Ishikawa (cell line): Measurements from ENCODE around the gene TMEM52.

Experiments used
- CEBPB ChIP-seq: IDR thresholded peaks from 2 replicates; pipeline ENCODE4 v1.6.1; 2012
- CREB1 ChIP-seq: IDR thresholded peaks from 2 replicates; pipeline ENCODE4 v1.6.1; 2012; ENCODE audit warnings: low read depth
- EGR1 ChIP-seq: IDR thresholded peaks from 2 replicates; pipeline ENCODE4 v1.6.1; 2012
- EP300 ChIP-seq: IDR thresholded peaks from 2 replicates; pipeline ENCODE4 v1.6.1; 2012; ENCODE audit warnings: borderline replicate concordance
- FOXM1 ChIP-seq: IDR thresholded peaks from 2 replicates; pipeline ENCODE4 v1.6.1; 2012; ENCODE audit warnings: low read depth, borderline replicate concordance
- NFIC ChIP-seq: IDR thresholded peaks from 2 replicates; pipeline ENCODE4 v1.6.1; 2012
- RAD21 ChIP-seq: IDR thresholded peaks from 2 replicates; pipeline ENCODE4 v1.6.1; 2012; ENCODE audit warnings: low read depth
- TAF1 ChIP-seq: IDR thresholded peaks from 2 replicates; pipeline ENCODE4 v1.6.1; 2012; ENCODE audit warnings: low read depth, mild to moderate bottlenecking
- TCF12 ChIP-seq: IDR thresholded peaks from 2 replicates; pipeline ENCODE4 v1.6.1; 2012; ENCODE audit warnings: low read depth
- TEAD4 ChIP-seq: IDR thresholded peaks from 2 replicates; pipeline ENCODE4 v1.6.1; 2012
- YY1 ChIP-seq: IDR thresholded peaks from 2 replicates; pipeline ENCODE4 v1.6.1; 2012; ENCODE audit warnings: low read depth
- ZBTB7A ChIP-seq: IDR thresholded peaks from 2 replicates; pipeline ENCODE4 v1.6.1; 2012; ENCODE audit warnings: low read depth
- TF ChIP-seq, protein P1 (sequence below): IDR thresholded peaks from 2 replicates; pipeline ENCODE4 v1.6.1; 2012
- TF ChIP-seq, protein P2 (sequence below): IDR thresholded peaks from 2 replicates; pipeline ENCODE4 v1.6.1; 2012; ENCODE audit warnings: low read depth, mild to moderate bottlenecking
- TF ChIP-seq, protein P3 (sequence below): IDR thresholded peaks from 2 replicates; pipeline ENCODE4 v1.6.1; 2012

The TMEM52 gene

DNA sequence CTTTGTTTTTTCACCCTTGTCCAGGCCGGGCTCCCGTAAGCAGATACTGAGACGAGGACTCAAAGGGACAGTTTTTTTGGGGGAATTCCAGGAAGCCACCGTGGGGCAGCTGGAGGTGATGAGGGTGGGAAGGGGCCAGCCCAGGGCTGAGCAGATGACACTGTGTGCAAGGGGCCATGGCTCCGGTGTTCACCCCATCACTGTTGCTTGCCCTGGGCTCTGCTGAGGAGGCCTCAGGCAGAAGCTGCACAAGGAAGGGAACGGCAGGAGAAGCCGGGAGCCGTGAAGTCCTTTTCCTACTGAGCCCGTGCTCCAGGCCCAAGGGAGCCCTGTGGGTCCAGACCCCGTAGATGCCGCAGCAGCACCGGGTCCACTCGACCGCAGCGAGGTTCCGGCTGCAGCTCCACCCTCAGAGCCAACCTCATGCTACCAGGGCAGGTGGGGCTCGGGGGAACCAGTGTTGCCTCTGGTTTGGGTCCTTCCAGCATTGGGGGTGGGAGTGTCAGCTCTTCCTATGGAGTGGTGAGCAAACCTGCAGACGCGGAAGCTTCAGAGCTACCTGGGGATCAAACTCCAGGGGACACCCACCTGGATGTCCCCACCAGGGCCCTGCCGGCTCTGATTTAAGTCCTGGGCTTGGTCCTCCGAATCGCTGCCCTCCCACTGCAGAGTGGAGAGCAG is 8.3 kb downstream of the TMEM52 start:
- no peak for TF ChIP-seq EP300
- no peak for TF ChIP-seq TCF12
- no peak for TF ChIP-seq EGR1
- TF ChIP-seq CREB1, result no peak
- TF ChIP-seq, protein P1, sequence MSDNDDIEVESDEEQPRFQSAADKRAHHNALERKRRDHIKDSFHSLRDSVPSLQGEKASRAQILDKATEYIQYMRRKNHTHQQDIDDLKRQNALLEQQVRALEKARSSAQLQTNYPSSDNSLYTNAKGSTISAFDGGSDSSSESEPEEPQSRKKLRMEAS, result no peak
- TF ChIP-seq NFIC, result no peak
- no peak for TF ChIP-seq YY1
- no peak for TF ChIP-seq TAF1
- no peak for TF ChIP-seq FOXM1
- TF ChIP-seq ZBTB7A, result no peak
- TF ChIP-seq, protein P2, sequence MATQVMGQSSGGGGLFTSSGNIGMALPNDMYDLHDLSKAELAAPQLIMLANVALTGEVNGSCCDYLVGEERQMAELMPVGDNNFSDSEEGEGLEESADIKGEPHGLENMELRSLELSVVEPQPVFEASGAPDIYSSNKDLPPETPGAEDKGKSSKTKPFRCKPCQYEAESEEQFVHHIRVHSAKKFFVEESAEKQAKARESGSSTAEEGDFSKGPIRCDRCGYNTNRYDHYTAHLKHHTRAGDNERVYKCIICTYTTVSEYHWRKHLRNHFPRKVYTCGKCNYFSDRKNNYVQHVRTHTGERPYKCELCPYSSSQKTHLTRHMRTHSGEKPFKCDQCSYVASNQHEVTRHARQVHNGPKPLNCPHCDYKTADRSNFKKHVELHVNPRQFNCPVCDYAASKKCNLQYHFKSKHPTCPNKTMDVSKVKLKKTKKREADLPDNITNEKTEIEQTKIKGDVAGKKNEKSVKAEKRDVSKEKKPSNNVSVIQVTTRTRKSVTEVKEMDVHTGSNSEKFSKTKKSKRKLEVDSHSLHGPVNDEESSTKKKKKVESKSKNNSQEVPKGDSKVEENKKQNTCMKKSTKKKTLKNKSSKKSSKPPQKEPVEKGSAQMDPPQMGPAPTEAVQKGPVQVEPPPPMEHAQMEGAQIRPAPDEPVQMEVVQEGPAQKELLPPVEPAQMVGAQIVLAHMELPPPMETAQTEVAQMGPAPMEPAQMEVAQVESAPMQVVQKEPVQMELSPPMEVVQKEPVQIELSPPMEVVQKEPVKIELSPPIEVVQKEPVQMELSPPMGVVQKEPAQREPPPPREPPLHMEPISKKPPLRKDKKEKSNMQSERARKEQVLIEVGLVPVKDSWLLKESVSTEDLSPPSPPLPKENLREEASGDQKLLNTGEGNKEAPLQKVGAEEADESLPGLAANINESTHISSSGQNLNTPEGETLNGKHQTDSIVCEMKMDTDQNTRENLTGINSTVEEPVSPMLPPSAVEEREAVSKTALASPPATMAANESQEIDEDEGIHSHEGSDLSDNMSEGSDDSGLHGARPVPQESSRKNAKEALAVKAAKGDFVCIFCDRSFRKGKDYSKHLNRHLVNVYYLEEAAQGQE, result no peak
- no peak for TF ChIP-seq CEBPB
- TF ChIP-seq, protein P3, sequence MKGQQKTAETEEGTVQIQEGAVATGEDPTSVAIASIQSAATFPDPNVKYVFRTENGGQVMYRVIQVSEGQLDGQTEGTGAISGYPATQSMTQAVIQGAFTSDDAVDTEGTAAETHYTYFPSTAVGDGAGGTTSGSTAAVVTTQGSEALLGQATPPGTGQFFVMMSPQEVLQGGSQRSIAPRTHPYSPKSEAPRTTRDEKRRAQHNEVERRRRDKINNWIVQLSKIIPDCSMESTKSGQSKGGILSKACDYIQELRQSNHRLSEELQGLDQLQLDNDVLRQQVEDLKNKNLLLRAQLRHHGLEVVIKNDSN, result no peak
- TF ChIP-seq RAD21, result no peak
- TF ChIP-seq TEAD4, result no peak

DNA sequence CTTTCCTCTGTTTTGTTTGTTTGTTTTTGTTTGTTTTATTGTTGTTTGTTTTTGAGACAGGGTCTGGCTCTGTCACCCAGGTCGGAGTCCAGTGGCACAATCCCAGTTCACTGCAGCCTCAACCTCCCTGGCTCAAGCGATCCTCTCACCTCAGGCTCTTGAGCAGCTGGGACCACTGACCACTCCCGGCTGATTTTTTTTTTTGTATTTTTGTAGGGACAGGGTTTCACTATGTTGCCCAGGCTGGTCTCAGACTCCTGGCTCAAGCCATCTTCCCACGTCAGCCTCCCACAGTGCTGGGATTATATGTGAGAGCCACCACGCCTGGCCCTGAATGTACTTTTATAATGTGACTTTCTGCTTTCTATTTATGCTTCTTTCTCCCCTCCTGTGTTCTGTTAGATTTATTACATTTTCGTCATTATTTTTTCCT is 9.0 kb downstream of the TMEM52 start:
- no peak for TF ChIP-seq EP300
- TF ChIP-seq, protein P1, result no peak
- TF ChIP-seq, protein P2, result no peak
- TF ChIP-seq TEAD4, result no peak
- TF ChIP-seq FOXM1, result no peak
- no peak for TF ChIP-seq ZBTB7A
- TF ChIP-seq RAD21, result no peak
- no peak for TF ChIP-seq TAF1
- TF ChIP-seq NFIC, result no peak
- no peak for TF ChIP-seq CREB1
- no peak for TF ChIP-seq CEBPB
- TF ChIP-seq YY1, result no peak
- TF ChIP-seq TCF12, result no peak

DNA sequence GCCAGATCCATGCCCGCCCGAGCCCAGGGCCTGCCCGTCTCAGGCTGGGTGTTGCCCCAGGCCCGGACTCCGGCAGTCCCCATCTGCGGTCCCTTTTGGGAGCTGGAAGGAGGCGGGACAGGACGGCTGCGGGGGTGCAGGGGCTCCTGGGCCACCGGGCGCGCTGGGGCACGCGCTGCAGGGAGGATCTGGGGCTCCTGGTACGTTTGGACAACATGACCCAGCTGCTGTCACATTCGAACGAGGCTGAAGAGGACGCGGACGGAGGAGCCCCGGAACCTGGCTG is 10.6 kb downstream of the TMEM52 start:
- TF ChIP-seq TAF1 (0 out of 2 replicates have a peak, but pooled peaks have one; percentile 20), NFIC (no peak)

DNA sequence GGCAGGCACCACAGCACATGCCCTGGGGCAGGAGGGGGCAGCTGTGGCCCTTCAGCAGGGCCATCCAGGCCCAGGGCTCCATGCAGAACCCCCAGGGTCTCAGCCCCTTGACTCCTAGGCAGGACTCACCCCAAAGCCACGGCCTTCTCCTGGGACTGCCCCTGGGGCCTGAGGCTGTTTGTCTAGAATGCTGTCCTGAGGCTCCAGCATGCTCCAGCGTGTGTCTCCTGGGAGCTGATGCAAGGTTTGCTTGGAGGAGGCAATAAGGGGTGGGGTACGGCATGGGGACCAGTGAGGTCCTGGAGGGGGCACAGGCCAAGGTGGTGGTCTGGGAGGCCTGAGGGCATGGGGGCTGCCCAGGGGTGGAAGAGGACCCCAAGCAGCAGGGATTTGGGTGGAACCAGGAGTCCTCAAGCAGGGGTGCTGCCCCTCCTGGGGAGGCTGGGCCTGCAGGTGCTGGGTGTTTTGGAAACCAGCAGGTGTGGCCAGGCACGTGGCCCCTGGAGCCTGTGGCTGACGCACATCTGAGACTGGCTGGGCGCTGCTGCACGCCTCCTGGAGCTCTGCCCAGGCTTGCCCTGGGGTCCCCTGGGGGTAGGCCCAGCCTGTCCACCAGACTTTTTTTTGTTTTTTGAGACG is 11.9 kb downstream of the TMEM52 start:
- no peak for TF ChIP-seq TAF1
- no peak for TF ChIP-seq CREB1
- no peak for TF ChIP-seq NFIC
- no peak for TF ChIP-seq EGR1
- no peak for TF ChIP-seq FOXM1
- TF ChIP-seq, protein P3, result no peak; the same call in 1 of the 2 replicates
- TF ChIP-seq TCF12, result no peak
- no peak for TF ChIP-seq ZBTB7A
- TF ChIP-seq EP300, result no peak

DNA sequence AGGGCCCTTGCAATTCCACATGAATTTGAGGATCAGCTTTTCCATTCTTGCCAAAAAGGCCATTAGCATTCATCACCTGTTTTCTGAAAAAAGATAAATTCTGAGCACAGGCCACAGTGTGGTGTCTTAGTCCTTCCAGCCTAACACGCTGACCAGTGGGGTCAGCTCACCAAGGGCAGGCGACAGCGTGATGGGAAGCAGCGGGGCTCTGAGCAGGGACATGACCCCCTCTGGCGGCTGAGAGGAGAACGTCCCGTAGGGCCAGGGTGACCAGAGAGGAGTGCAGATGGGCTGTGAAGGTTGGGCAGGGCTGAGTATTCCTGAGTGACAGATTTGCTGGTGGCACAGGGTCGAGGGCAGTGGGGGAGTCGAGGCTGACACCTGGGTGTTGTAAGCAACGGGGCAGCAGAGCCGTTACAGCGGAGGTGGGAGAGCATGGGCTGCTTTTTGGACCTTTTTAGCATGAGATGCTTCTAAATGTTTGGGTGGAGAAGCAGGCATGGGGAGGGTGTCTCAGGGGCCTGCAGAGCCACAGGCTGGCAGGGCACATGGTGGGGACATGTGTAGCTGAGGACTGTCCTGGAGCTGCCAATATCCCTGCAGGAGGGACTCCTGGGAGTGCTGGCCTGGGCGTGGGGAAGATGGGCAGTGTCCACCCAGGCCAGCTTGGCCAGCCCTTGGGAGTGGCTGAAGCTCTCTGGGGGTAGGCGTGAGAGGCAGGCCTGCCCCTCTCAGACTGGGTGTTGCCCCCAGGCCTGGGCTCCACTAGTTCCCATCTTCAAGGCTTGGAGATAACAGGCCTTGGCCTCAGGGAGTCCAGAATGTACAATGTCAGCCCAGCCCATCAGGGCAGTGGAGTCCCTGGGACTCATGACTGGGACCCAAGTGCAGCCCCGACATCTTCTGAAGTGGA is 12.6 kb downstream of the TMEM52 start:
- TF ChIP-seq RAD21 (peak; percentile 95), NFIC (no peak)
